Panc1 (cell line): Measurements from ENCODE around the gene HTRA3. TPM values are rescaled to one million over a fixed set of nuclear protein-coding genes. Genes with fewer than 3 reads are reported as not detected.

Source experiments
- ATAC-seq: fragments of 200-7000 bp; cut with Tn5 transposase; 2 replicates; pipeline ENCODE4 v1.9.1; 2020; ENCODE audit warnings: mild to moderate bottlenecking, moderate library complexity
- BruUV-seq: library from RNA; stranded (reverse); fragments of 400-500 nt; replicated peaks from 2 replicates; lab custom pipeline; 2021; lab: Mats Ljungman, UMichigan
- CTCF ChIA-PET: fragments of 300-600 bp; sonication (Branson Sonifier 250); formaldehyde crosslinking; loops from one replicate; lab custom pipeline; 2022; ENCODE audit warnings: antibody characterized with exemption; lab: Charles Lee
- POLR2A ChIA-PET: fragments of 300-600 bp; sonication (Branson Sonifier 250); formaldehyde crosslinking; loops from one replicate; lab custom pipeline; 2022; ENCODE audit warnings: antibody characterized with exemption; lab: Charles Lee
- DNase-seq: peaks from one replicate; pipeline ENCODE4 v3.0.0-alpha.2; 2010; ENCODE audit warnings: low read depth, low spot score
- H3K27ac ChIP-seq: 2 replicates; pipeline ENCODE4 v1.5.1; 2011; ENCODE audit warnings: mild to moderate bottlenecking, low read length, inconsistent platforms
- H3K27me3 ChIP-seq: fragments of 200-500 bp; sonication (Bioruptor generic); 2 replicates; pipeline ENCODE4 v1.6.0; 2014; ENCODE audit warnings: low read length, inconsistent platforms; ENCODE audit not compliant: control insufficient read depth, insufficient read depth
- H3K36me3 ChIP-seq: fragments of 200-500 bp; sonication (Bioruptor generic); 2 replicates; pipeline ENCODE4 v1.5.1; 2014; ENCODE audit warnings: inconsistent platforms, mild to moderate bottlenecking, low read length, moderate library complexity; ENCODE audit not compliant: control insufficient read depth, insufficient read depth
- H3K4me1 ChIP-seq: 2 replicates; pipeline ENCODE4 v1.5.1; 2011; ENCODE audit warnings: inconsistent platforms, mild to moderate bottlenecking, low read length, moderate library complexity; ENCODE audit not compliant: control insufficient read depth, insufficient read depth
- H3K4me3 ChIP-seq, 2 experiments: 2 replicates each; pipeline ENCODE4 v1.5.1; 2011 to 2012; ENCODE audit warnings: low read depth in 2 of 2, low read length in 2 of 2, mild to moderate bottlenecking in 2 of 2, inconsistent platforms in 1 of 2, moderate library complexity in 1 of 2
- H3K9me3 ChIP-seq: fragments of 200-500 bp; sonication (Bioruptor generic); 2 replicates; pipeline ENCODE4 v1.5.1; 2014; ENCODE audit warnings: low read depth, mild to moderate bottlenecking, inconsistent platforms, low read length, moderate library complexity; ENCODE audit not compliant: control insufficient read depth, insufficient read depth
- CTCF ChIP-seq: fragments of 450-650 bp; IDR thresholded peaks from 2 replicates; pipeline ENCODE4 v1.5.1; 2017; ENCODE audit warnings: mild to moderate bottlenecking
- POLR2AphosphoS5 ChIP-seq: IDR thresholded peaks from 2 replicates; pipeline ENCODE4 v1.6.1; 2012; ENCODE audit warnings: mild to moderate bottlenecking, low read depth, low read length, moderate library complexity
- REST ChIP-seq, 2 experiments: IDR thresholded peaks; 2 replicates each; pipeline ENCODE4 v1.6.1; 2011 to 2012; ENCODE audit warnings: low read depth in 2 of 2, control low read depth in 1 of 2, low read length in 1 of 2, mild to moderate bottlenecking in 1 of 2, moderate library complexity in 1 of 2; ENCODE audit not compliant: insufficient read depth in 1 of 2
- SIN3A ChIP-seq: IDR thresholded peaks from 2 replicates; pipeline ENCODE4 v1.6.1; 2012; ENCODE audit warnings: low read depth, mild to moderate bottlenecking, low read length, moderate library complexity, borderline replicate concordance; ENCODE audit not compliant: insufficient read depth
- TCF7L2 ChIP-seq: IDR thresholded peaks from 2 replicates; pipeline ENCODE4 v1.6.1; 2011; ENCODE audit warnings: mild to moderate bottlenecking, low read depth, low read length, inconsistent platforms
- in situ Hi-C: cut with HindIII; loops from 2 replicates; pipeline ENCODE4 v1.10.0; 2016; ENCODE audit warnings: low sequenced_read_pairs, low pct_unique_long_range_greater_than_20kb
- intact Hi-C: fragments of 100-400 bp; cut with micrococcal nuclease; formaldehyde crosslinking; loops from one replicate; pipeline ENCODE4 v1.10.0; 2022; ENCODE audit not compliant: unreplicated experiment
- total RNA-seq: library from RNA; stranded (reverse); gene quantifications from one replicate; pipeline ENCODE4 v1.2.1, GENCODE V29; 2021; ENCODE audit not compliant: unreplicated experiment

HTRA3 gene
- total RNA-seq, 1 experiment from 2014 or later: 0.98 TPM

- intact Hi-C loops (no loop called here), in situ Hi-C loops (no loop called here)
- Histone ChIP-seq H3K4me3 (no peak overlapping the region), H3K4me1 (no peaks in the 10 kb centered on the region), H3K9me3 (no peaks in the 10 kb centered on the region), H3K27me3 (no peaks in the 10 kb centered on the region), H3K27ac (no peak overlapping the region), H3K36me3 (no peaks in the 10 kb centered on the region)
- ATAC-seq (no peak), DNase-seq (no peak)
- no TSS peak for BruUV-seq
- ChIA-PET POLR2A (no interaction called here), CTCF (no interaction called here)
- TF ChIP-seq TCF7L2: no peak
- no peak for TF ChIP-seq REST (IDR thresholded peaks at IDR 0.05; ENCODE audit: insufficient read depth in 1 of 2, low read depth in 2 of 2, low read length in 1 of 2)
- TF ChIP-seq SIN3A: no peak
- no peak for TF ChIP-seq POLR2AphosphoS5
- no peak for TF ChIP-seq CTCF
Measured at GRCh38 chr4:8325291-8325973, 55.9 kb downstream of the HTRA3 start.

GRCh38 chr4:8326206-8326605 is 56.7 kb downstream of the HTRA3 start:
- ATAC-seq (no peak), DNase-seq (no peak)
- H3K9me3 ChIP-seq: no peaks in the 10 kb centered on the region
- ChIA-PET CTCF (no interaction called here), POLR2A (no interaction called here)
- no peak overlapping the region for H3K27ac ChIP-seq
- H3K4me3 ChIP-seq: no peak overlapping the region
- no peaks in the 10 kb centered on the region for H3K27me3 ChIP-seq
- in situ Hi-C loops: no loop called here
- H3K36me3 ChIP-seq: no peaks in the 10 kb centered on the region
- TF ChIP-seq TCF7L2 (no peak), REST (IDR thresholded peaks at IDR 0.05; ENCODE audit: insufficient read depth in 1 of 2, low read depth in 2 of 2, low read length in 1 of 2) (no peak), POLR2AphosphoS5 (no peak), CTCF (no peak), SIN3A (no peak)
- BruUV-seq: no TSS peak
- no peaks in the 10 kb centered on the region for H3K4me1 ChIP-seq
- intact Hi-C loops: no loop called here
